Parathyroid adenoma (tissue), 2 donors: ENCODE measurements around the gene MAPK9.

Source experiments
- H2AFZ ChIP-seq: fragments of 300-600 bp; sonication (generic); one replicate; pipeline ENCODE4 v1.7.0; 2017; ENCODE audit warnings: antibody characterized with exemption, mild to moderate bottlenecking
- H3K27ac ChIP-seq: fragments of 300-600 bp; sonication (generic); one replicate; pipeline ENCODE4 v1.7.0; 2017
- H3K27me3 ChIP-seq: fragments of 300-600 bp; sonication (generic); one replicate; pipeline ENCODE4 v1.7.0; 2017; ENCODE audit warnings: low read length; ENCODE audit not compliant: control insufficient read depth, insufficient read depth
- H3K36me3 ChIP-seq: fragments of 300-600 bp; sonication (generic); one replicate; pipeline ENCODE4 v1.7.0; 2017; ENCODE audit warnings: low read length; ENCODE audit not compliant: control insufficient read depth, insufficient read depth
- H3K4me1 ChIP-seq: fragments of 300-600 bp; sonication (generic); one replicate; pipeline ENCODE4 v1.7.0; 2017; ENCODE audit warnings: control low read depth
- H3K4me2 ChIP-seq: fragments of 300-600 bp; sonication (generic); one replicate; pipeline ENCODE4 v1.7.0; 2017; ENCODE audit warnings: low read length
- H3K4me3 ChIP-seq: fragments of 300-600 bp; sonication (generic); one replicate; pipeline ENCODE4 v1.7.0; 2017; ENCODE audit warnings: low read depth, low read length
- H3K79me2 ChIP-seq: fragments of 300-600 bp; sonication (generic); one replicate; pipeline ENCODE4 v1.7.0; 2017; ENCODE audit warnings: control low read depth
- H3K9ac ChIP-seq: fragments of 300-600 bp; sonication (generic); one replicate; pipeline ENCODE4 v1.7.0; 2017; ENCODE audit warnings: mild to moderate bottlenecking
- H3K9me3 ChIP-seq: fragments of 300-600 bp; sonication (generic); one replicate; pipeline ENCODE4 v1.7.0; 2017; ENCODE audit warnings: low read length; ENCODE audit not compliant: control insufficient read depth
- TF ChIP-seq, protein P1 (sequence below): fragments of 300-600 bp; sonication (generic); IDR thresholded peaks from one replicate; pipeline ENCODE4 v1.7.0; 2017; ENCODE audit warnings: antibody characterized with exemption, mild to moderate bottlenecking
- donor health status: primary hyperparathyroidism.

Gene MAPK9

GRCh38 chr5:180250329-180250728 lies 41.6 kb downstream of the MAPK9 start:
- no peak overlapping the region for H3K4me3 ChIP-seq
- TF ChIP-seq, protein P1, sequence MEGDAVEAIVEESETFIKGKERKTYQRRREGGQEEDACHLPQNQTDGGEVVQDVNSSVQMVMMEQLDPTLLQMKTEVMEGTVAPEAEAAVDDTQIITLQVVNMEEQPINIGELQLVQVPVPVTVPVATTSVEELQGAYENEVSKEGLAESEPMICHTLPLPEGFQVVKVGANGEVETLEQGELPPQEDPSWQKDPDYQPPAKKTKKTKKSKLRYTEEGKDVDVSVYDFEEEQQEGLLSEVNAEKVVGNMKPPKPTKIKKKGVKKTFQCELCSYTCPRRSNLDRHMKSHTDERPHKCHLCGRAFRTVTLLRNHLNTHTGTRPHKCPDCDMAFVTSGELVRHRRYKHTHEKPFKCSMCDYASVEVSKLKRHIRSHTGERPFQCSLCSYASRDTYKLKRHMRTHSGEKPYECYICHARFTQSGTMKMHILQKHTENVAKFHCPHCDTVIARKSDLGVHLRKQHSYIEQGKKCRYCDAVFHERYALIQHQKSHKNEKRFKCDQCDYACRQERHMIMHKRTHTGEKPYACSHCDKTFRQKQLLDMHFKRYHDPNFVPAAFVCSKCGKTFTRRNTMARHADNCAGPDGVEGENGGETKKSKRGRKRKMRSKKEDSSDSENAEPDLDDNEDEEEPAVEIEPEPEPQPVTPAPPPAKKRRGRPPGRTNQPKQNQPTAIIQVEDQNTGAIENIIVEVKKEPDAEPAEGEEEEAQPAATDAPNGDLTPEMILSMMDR, result no peak
- H3K36me3 ChIP-seq, result no peaks in the 10 kb centered on the region

DNA sequence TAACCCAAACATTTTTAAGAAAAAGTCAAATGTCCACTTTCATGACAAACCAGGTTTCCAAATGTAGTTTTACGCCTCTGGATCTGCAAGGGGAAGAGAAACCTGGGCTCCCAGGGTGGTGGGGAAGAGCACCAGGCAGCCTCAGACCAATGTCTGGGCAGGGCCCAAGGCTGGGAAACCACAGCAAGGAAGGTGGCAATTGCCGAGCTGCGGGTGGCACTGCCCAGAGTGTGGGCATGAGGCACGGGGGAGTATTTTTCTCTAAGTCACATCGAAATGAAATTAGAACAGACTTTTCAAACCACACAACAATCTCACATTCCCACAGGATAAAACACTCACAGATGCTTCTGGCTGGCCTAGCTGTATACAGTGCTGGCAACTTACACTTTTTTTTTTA lies 50.3 kb downstream of the MAPK9 start:
- no peaks in the 10 kb centered on the region for H3K36me3 ChIP-seq
- no peak overlapping the region for H2AFZ ChIP-seq
- TF ChIP-seq, protein P1, result no peak

More at GRCh38 chr5:180250329-180250728, 41.6 kb downstream of the MAPK9 start:
- Histone ChIP-seq H2AFZ (no peak overlapping the region), H3K4me1 (no peaks in the 10 kb centered on the region), H3K27ac (no peak overlapping the region), H3K9me3 (peaks cover 3% of the 10 kb centered on the region), H3K79me2 (no peaks in the 10 kb centered on the region), H3K4me2 (no peak overlapping the region), H3K9ac (no peak overlapping the region), H3K27me3 (no peaks in the 10 kb centered on the region)

DNA sequence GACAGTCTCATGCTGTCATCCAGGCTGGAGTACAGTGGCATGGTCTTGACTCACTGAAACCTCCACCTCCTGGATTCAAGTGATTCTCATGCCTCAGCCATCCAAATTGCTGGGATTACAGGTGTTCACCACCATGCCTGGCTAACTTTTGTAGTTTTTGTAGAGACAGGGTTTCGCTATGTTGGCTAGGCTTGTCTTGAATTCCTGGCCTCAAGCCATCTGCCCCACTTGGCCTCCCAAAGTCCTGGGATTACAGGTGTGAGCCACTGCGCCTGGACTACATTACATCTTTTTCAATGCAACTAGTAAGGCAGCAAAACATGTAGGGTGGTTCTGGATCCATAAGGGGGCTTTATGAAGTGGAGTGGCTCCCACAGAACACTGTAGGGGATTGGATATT lies 53.3 kb downstream of the MAPK9 start:
- Histone ChIP-seq H2AFZ (no peak overlapping the region), H3K27me3 (no peaks in the 10 kb centered on the region), H3K4me1 (no peaks in the 10 kb centered on the region), H3K9ac (no peak overlapping the region), H3K79me2 (no peaks in the 10 kb centered on the region), H3K9me3 (no peaks in the 10 kb centered on the region), H3K4me2 (no peak overlapping the region), H3K27ac (no peak overlapping the region), H3K36me3 (no peaks in the 10 kb centered on the region), H3K4me3 (no peak overlapping the region)
- TF ChIP-seq, protein P1, result no peak

More for the DNA sequence above, 50.3 kb downstream of the MAPK9 start:
- Histone ChIP-seq H3K27me3 (no peaks in the 10 kb centered on the region), H3K27ac (no peak overlapping the region), H3K9ac (no peak overlapping the region), H3K79me2 (no peaks in the 10 kb centered on the region), H3K4me1 (no peaks in the 10 kb centered on the region), H3K4me2 (no peak overlapping the region), H3K4me3 (no peak overlapping the region), H3K9me3 (no peaks in the 10 kb centered on the region)

GRCh38 chr5:180235846-180236245 lies 56.0 kb downstream of the MAPK9 start:
- Histone ChIP-seq H3K9ac (no peak overlapping the region), H3K9me3 (no peaks in the 10 kb centered on the region), H3K4me1 (no peaks in the 10 kb centered on the region), H3K27me3 (no peaks in the 10 kb centered on the region), H2AFZ (no peak overlapping the region), H3K79me2 (no peaks in the 10 kb centered on the region), H3K4me2 (no peak overlapping the region), H3K27ac (no peak overlapping the region), H3K4me3 (no peak overlapping the region), H3K36me3 (no peaks in the 10 kb centered on the region)
- TF ChIP-seq, protein P1, result no peak

GRCh38 chr5:180235077-180235476 lies 56.8 kb downstream of the MAPK9 start:
- Histone ChIP-seq H3K4me2 (no peak overlapping the region), H2AFZ (no peak overlapping the region), H3K36me3 (no peaks in the 10 kb centered on the region), H3K4me3 (no peak overlapping the region), H3K9ac (no peak overlapping the region), H3K27ac (no peak overlapping the region), H3K9me3 (no peaks in the 10 kb centered on the region), H3K79me2 (no peaks in the 10 kb centered on the region), H3K4me1 (no peaks in the 10 kb centered on the region), H3K27me3 (no peaks in the 10 kb centered on the region)
- TF ChIP-seq, protein P1, result no peak
